ENCODE results near the gene KCNJ5.

KCNJ5 gene

DNA sequence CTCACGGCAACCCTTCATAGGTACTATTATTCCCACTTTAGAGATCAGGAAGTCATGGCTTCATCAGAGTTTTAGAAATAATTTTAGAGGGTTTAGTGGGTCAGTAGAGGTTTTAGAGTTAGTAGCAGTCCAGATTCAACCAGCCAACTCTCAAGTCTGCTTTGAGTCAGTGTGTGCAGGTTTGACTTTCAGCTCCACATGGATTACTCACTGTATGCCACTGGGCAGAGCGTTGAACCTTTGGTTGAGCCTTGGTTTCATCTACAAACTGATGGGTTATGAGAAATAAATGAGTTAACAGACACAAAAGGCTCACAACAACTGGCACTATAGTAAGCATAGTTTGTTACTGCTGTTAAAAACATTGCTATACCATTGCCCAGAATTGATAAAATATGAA, 70.5 kb downstream of the KCNJ5 start:
- CTCF ChIA-PET, result interaction anchor here (0.7 kb wide), 1 partner anchor 75 kb away, joined by 4 read pairs; no protein-coding TSS in a partner anchor
- TF ChIP-seq, protein P1, sequence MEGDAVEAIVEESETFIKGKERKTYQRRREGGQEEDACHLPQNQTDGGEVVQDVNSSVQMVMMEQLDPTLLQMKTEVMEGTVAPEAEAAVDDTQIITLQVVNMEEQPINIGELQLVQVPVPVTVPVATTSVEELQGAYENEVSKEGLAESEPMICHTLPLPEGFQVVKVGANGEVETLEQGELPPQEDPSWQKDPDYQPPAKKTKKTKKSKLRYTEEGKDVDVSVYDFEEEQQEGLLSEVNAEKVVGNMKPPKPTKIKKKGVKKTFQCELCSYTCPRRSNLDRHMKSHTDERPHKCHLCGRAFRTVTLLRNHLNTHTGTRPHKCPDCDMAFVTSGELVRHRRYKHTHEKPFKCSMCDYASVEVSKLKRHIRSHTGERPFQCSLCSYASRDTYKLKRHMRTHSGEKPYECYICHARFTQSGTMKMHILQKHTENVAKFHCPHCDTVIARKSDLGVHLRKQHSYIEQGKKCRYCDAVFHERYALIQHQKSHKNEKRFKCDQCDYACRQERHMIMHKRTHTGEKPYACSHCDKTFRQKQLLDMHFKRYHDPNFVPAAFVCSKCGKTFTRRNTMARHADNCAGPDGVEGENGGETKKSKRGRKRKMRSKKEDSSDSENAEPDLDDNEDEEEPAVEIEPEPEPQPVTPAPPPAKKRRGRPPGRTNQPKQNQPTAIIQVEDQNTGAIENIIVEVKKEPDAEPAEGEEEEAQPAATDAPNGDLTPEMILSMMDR (conservative IDR thresholded peaks at IDR 0.05; ENCODE audit: low read depth), result no peak
- H3K27ac ChIP-seq, result no peak overlapping the region
- no peak for DNase-seq (ENCODE audit: low spot score)
- POLR2A ChIA-PET (ENCODE audit: low non-redundant PET), result no interaction called here

DNA sequence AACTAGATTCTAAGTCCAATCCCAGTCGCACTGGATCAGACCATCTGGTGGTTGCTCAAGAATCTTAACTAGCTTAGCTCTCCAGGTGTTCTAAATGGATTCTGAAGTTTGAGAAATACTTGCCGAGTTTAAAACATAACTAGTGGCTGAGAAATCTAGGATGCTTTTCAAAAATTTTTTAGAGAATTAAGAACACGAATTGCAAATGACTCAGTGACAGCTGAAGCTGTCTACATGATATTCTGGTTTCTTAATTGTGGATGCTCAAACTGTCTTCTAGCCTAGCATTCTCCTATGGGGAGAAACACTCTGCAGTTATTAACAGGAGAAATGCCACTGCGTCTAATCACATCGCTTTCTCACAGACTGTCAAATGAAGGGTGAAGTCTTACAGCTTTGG, 71.7 kb downstream of the KCNJ5 start:
- TF ChIP-seq, protein P1 (conservative IDR thresholded peaks at IDR 0.05; ENCODE audit: low read depth), result no peak
- no peak for DNase-seq (ENCODE audit: low spot score)
- ChIA-PET POLR2A (ENCODE audit: low non-redundant PET) (no interaction called here), CTCF (no interaction called here)
- no peak overlapping the region for H3K27ac ChIP-seq

DNA sequence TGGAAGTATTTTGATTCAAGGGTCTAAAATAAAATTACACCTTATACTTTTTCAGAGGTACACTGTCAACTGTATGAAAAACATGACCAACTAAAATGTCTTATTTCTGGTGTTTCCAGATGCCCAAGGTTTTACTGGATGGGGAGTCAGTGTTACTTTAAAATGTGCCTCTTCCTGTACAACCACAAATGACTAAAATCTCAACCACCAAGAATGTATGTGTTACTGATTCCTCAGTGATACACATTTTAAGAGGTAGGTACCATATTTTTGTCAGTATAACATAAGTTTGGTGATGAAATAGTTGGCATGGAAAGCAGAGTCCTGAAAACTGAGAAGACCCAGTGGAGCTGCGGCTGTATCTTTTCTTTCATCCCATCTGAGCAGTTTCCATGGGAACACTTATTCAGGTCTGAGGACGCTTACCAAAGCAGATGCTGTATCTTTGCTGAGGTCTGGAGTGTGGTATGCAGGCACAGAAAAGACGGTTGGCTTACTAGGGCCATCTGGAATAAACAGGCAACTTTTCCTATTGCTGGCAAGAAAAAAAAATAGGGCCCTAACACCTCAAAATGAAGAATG, 72.7 kb downstream of the KCNJ5 start:
- ChIA-PET CTCF (interaction anchor here (1.1 kb wide), 1 partner anchor 80 kb away, joined by 8 read pairs; no protein-coding TSS in a partner anchor), POLR2A (ENCODE audit: low non-redundant PET) (no interaction called here)
- no peak for DNase-seq (ENCODE audit: low spot score)
- H3K27ac ChIP-seq, result no peak overlapping the region
- TF ChIP-seq, protein P1 (conservative IDR thresholded peaks at IDR 0.05; ENCODE audit: low read depth), result no peak

DNA sequence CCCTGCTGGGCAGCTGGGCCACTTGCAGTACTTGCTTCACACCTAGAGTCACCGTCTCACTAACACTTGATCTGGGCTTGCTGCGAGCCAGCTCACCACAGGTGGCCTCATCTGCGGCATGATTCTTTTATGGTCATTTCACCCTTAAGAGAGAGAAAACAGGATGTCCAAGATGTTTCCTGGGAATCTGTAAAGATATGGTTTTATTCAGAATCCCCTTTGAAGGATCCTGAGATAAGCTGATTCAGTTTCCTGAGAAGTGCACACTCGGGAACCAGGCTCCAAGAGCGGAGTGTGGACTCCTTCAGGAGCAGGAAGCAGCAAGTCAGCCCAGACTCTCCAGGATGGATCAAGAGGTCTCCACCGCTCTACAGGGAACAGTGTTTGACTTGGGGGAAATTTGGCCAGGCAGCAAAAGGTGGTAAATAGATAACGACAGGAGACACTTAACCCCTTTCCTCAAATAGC, 73.3 kb downstream of the KCNJ5 start:
- POLR2A ChIA-PET (ENCODE audit: low non-redundant PET), result no interaction called here
- DNase-seq (ENCODE audit: low spot score), result no peak
- CTCF ChIA-PET, result interaction anchor here (0.5 to 1.1 kb wide), 2 partner anchors 80 to 468 kb away, joined by 3 to 8 read pairs; no protein-coding TSS in a partner anchor
- no peak overlapping the region for H3K27ac ChIP-seq
- TF ChIP-seq, protein P1 (conservative IDR thresholded peaks at IDR 0.05; ENCODE audit: low read depth), result no peak

DNA sequence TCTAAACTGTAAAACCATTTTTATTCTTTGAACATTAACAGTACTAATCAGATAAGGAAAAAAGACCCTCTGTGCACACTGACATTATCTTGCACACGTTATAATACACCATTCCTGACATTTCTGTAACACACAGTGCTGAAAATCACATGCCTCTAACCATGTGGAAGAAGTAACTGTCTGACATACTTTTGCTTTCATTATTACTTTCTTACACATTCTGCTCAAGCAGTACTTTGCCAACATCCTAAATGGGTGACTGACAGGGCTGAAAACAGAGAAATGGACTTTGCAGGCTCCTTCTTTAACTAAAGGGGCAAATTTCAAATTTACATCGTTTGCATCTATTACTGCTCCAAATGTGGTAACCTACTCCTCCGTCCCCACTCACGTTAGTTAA, 74.3 kb downstream of the KCNJ5 start:
- POLR2A ChIA-PET (ENCODE audit: low non-redundant PET), result no interaction called here
- CTCF ChIA-PET, result no interaction called here
- DNase-seq (ENCODE audit: low spot score), result no peak
- H3K27ac ChIP-seq, result no peak overlapping the region
- TF ChIP-seq, protein P1 (conservative IDR thresholded peaks at IDR 0.05; ENCODE audit: low read depth), result no peak

DNA sequence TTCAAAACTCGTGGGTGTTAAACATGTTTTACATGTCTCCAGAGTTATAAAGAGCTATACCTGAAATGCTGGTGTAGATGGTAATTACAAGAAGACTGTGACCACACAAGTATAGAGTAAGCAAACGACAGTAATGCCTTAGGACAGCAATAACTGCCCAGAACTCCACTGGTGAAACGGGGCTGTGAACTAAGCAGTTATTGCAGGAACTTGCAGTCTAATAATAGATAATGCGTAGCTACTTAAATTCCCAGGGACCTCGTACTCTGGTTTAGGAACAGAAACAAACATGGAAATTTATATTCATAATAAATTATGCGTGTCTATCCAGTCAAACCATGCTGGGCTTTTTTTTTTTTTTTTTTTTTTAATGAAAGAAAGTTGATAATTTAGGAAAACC, 76.4 kb downstream of the KCNJ5 start:
- CTCF ChIA-PET, result interaction anchor here (0.5 kb wide), 1 partner anchor 239 kb away, joined by 4 read pairs; no protein-coding TSS in a partner anchor
- POLR2A ChIA-PET (ENCODE audit: low non-redundant PET), result no interaction called here
- no peak for DNase-seq (ENCODE audit: low spot score)
- TF ChIP-seq, protein P1 (conservative IDR thresholded peaks at IDR 0.05; ENCODE audit: low read depth), result no peak
- no peak overlapping the region for H3K27ac ChIP-seq

Measured in RWPE1 (cell line).